ENCODE measurements around the gene ARHGDIB. TPM values are rescaled to one million over a fixed set of nuclear protein-coding genes. Genes with fewer than 3 reads are reported as not detected.

The ARHGDIB gene
- total and polyA plus RNA-seq, 8 donors = 60.9 to 314 (median 78.4) TPM

GRCh38 chr12:14923944-14924343 is 37.5 kb downstream of the ARHGDIB start:
- H3K36me3 ChIP-seq = peaks cover 0 to 23% of the 10 kb centered on the region in 2 donors
- no peak overlapping the region for H3K27ac ChIP-seq
- no peaks in the 10 kb centered on the region for H3K4me1 ChIP-seq
- ATAC-seq (no peak), DNase-seq (no peak)
- no peak overlapping the region for H3K4me3 ChIP-seq
- intact Hi-C loops (cut with DNase I) = no loop called here
- no peaks in the 10 kb centered on the region for H3K9me3 ChIP-seq
- TF ChIP-seq, protein P1, sequence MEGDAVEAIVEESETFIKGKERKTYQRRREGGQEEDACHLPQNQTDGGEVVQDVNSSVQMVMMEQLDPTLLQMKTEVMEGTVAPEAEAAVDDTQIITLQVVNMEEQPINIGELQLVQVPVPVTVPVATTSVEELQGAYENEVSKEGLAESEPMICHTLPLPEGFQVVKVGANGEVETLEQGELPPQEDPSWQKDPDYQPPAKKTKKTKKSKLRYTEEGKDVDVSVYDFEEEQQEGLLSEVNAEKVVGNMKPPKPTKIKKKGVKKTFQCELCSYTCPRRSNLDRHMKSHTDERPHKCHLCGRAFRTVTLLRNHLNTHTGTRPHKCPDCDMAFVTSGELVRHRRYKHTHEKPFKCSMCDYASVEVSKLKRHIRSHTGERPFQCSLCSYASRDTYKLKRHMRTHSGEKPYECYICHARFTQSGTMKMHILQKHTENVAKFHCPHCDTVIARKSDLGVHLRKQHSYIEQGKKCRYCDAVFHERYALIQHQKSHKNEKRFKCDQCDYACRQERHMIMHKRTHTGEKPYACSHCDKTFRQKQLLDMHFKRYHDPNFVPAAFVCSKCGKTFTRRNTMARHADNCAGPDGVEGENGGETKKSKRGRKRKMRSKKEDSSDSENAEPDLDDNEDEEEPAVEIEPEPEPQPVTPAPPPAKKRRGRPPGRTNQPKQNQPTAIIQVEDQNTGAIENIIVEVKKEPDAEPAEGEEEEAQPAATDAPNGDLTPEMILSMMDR (IDR thresholded peaks at IDR 0.05) = no peak
- H3K27me3 ChIP-seq = no peaks in the 10 kb centered on the region

- no peaks in the 10 kb centered on the region for H3K27me3 ChIP-seq
- H3K9me3 ChIP-seq = no peaks in the 10 kb centered on the region
- no peak overlapping the region for H3K4me3 ChIP-seq
- intact Hi-C loops (cut with DNase I) = no loop called here
- H3K27ac ChIP-seq = no peak overlapping the region
- H3K4me1 ChIP-seq = no peaks in the 10 kb centered on the region
- peaks cover 0 to 50% of the 10 kb centered on the region in 2 donors for H3K36me3 ChIP-seq
- ATAC-seq (no peak), DNase-seq (no peak)
- TF ChIP-seq, protein P1 (IDR thresholded peaks at IDR 0.05) = no peak
Measured at GRCh38 chr12:14921218-14921617, 40.2 kb downstream of the ARHGDIB start.

DNA sequence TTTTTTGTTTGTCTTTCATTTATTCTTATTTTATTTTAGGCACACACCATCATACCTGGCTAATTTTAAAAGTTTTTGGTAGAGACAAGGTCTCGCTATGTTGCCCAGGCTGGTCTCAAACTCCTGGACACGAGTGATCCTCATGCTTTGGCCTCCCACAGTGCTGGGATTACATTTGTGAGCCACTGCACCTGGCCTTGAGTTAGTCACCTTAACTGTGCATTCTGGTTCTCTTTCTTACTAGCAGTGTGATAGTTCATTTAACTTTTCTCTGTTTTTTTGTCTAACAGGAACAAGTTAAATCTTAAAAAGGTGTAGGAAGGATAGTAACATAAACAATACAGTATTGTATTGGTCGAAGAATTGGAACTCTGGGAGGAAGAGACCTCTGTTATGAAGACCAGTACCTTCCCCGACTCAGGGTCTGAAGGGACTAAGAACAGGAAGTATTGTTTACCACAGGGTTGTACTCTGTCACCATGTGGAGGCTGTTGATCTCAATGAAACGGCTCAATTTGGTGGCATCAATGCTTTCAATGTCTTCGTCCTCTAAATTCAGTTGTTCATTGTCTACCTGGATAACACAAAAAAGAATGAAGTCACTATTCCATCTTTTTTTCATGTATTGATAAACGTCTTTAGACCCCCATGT is 40.8 kb downstream of the ARHGDIB start:
- Histone ChIP-seq H3K9me3 (no peaks in the 10 kb centered on the region), H3K27ac (no peak overlapping the region), H3K4me3 (no peak overlapping the region), H3K27me3 (no peaks in the 10 kb centered on the region), H3K36me3 (peaks cover 0 to 56% of the 10 kb centered on the region in 2 donors), H3K4me1 (no peaks in the 10 kb centered on the region)
- intact Hi-C loops (cut with DNase I) = no loop called here
- no peak for ATAC-seq
- TF ChIP-seq, protein P1 (IDR thresholded peaks at IDR 0.05) = no peak
- DNase-seq = no peak

DNA sequence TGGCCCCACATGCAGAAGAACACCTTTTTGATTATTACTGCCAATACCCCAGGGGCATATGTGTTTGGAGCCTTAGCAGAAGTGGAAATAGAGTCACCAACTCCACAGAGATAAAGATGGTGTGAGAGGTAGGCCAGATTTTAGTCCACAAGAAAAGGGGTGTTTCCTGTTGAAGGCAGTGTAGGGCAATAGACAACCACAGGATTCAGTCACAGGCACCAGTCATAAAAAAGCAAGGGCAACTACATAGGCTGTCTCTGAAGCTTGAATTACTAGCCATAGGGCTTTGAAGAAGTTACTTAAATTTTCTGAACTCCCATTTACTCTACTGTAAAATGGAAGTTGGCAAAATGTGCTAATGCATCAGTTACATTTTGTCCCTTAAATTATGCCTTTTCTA is 41.9 kb downstream of the ARHGDIB start:
- intact Hi-C loops (cut with DNase I) = no loop called here
- DNase-seq (no peak), ATAC-seq (no peak)

DNA sequence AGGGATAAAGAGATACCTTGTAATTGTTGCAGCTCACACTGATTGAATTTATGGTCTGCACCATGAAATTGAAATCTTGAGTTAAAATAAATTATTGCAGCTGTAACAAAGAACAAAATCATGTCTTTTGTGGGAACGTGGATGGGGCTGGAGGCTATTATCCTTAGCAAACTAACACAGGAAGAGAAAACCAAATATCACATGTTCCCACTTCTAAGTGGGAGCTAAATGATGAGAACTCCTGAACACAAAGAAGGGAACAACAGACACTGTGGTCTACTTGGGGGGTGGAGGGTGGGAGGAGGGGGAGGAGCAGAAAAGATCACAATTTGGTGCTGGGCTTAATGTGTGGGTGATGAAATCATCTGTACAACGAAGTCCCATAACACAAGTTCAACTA is 45.7 kb downstream of the ARHGDIB start:
- intact Hi-C loops (cut with DNase I) = no loop called here
- Histone ChIP-seq H3K9me3 (no peaks in the 10 kb centered on the region), H3K27me3 (no peaks in the 10 kb centered on the region), H3K36me3 (peaks cover 0 to 78% of the 10 kb centered on the region in 2 donors), H3K4me1 (no peaks in the 10 kb centered on the region), H3K4me3 (no peak overlapping the region), H3K27ac (no peak overlapping the region)
- no peak for ATAC-seq
- TF ChIP-seq, protein P1 (IDR thresholded peaks at IDR 0.05) = no peak
- no peak for DNase-seq

More for the DNA sequence above, 41.9 kb downstream of the ARHGDIB start:
- no peak overlapping the region for H3K4me3 ChIP-seq
- no peaks in the 10 kb centered on the region for H3K27me3 ChIP-seq
- no peaks in the 10 kb centered on the region for H3K4me1 ChIP-seq
- TF ChIP-seq, protein P1 (IDR thresholded peaks at IDR 0.05) = no peak
- H3K27ac ChIP-seq = no peak overlapping the region
- no peaks in the 10 kb centered on the region for H3K9me3 ChIP-seq
- peaks cover 0 to 67% of the 10 kb centered on the region in 2 donors for H3K36me3 ChIP-seq

All from left lung (tissue), 10 donors.